NCI-H1694 treated with DMSO at 0.1 percent for 48 hours (cell line): ENCODE data around the gene SNRNP27.
"Not testable (repeated sequence)": the region's sequence is repeated elsewhere in the genome, so short reads cannot be mapped to it uniquely, and the experiment has no call there.

ENCODE experiments used
- DNase-seq: peaks from one replicate; lab custom pipeline; 2025; lab: John Stamatoyannopoulos, UW

Gene SNRNP27

DNA sequence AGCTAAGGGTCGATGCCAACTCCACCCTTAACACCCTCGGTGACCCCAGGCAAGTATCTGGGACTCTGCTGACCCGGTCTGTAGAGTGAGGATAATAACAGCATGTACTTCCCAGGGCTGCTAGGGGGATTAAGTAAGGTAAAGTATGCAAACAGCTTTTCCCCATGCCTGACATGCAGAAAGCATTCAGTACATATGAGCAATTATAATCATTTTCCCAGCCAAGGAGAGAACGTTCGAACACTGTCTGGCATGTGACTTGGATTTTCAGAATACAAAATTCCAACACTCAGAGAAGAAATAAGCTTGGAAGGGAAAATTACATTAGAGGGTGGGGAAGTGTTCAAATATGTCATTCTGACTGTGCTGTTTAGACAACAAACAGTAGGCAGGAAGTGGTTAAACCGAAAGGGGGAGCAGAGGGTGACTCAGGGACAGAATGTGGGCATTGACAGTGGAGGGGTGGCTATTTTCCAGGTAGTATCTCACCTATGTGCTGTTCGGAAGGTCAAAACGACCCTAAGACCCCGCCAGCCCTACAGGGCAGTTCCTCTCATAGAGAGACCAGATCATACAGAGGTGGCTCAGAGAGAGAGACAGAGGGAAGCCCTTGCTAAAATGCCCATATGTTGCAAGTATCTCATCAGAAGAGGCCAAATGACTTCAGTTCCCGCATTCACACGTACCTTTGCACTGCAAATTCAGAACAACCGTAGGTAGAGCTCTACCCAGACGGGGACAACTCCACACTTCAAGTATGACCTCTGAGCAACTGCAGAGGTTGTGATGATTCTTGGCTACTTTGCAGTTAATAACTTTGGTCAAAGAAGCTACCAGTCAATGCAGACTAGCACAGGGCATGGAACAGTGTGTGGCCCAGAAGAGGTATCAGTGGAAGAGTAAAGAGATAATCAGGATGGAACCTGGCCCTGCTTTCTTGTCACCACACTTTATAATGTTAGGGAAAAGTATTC, 52.9 kb downstream of the SNRNP27 start:
- no peak for DNase-seq

DNA sequence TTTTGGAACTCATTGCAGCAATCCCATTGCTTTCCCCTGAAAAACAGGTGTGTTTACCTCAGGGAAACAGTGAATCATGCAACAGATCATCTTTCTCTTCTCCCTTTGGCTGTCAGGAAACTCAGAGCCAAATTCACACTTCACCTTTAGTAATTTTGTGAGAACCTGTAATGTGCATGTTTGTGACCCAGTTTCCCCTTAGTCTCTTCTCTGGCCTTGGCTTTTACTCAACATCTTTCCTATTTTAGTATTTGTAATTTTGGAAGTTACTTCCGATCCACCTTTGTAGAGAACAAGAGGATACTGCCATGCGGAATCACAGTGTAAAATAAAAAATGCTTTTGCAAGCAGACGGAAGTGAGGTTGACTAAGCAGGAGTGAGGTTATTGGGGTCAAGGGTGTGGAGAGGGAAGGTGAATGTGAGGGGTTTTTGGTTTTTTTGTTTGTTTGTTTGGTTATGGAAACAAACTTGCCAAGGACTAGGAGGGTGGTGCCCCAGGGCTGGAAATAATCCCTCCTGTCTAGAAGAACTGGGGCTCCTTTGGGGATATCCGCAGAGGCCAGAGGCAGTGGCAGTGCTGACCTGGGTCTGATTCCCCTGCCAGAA, 53.7 kb downstream of the SNRNP27 start:
- no peak for DNase-seq

DNA sequence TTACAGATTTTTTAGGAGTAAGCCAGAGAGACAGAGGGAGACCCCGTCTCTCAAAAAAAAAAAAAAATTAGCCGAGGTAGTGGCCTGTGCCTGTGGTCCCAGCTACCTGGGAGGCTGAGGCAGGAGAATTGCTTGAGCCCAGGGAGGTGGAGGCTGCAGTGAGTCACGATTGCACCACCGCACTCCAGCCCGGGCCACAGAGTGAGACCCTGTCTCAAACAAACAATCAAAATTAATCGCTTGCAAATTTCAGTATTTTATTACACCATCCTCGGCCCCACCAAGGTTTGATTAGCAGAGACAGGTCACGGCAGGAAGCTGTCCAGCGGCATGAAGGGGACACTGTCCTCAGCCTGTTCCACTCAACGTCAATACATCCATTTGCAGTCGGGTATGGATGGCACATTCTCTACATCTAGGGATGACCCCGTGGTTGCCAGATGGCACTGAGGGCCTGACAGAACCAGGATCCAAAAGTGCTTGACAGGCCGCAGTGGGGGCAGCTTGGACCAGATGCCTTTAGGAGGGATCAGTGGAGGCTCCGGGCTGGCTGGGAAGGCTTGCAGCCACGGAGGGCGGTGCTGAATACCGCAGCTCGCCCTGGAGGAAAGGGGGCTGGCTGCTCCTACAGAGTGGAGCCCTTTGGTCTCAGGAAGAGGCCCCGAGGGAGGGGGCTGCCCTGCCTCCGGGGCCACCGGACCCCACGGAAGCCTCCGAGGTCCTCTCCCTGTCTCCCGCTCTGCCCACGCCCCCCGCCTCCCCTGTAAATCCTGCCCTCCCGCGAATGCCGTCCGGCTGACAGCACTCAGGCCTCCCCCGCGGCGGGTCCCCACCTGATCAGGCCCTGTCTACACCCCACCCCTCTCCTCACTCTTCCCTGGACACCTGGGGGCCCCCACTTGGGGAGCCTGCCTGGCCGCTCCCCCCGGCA, 54.5 kb downstream of the SNRNP27 start:
- no peak for DNase-seq

DNA sequence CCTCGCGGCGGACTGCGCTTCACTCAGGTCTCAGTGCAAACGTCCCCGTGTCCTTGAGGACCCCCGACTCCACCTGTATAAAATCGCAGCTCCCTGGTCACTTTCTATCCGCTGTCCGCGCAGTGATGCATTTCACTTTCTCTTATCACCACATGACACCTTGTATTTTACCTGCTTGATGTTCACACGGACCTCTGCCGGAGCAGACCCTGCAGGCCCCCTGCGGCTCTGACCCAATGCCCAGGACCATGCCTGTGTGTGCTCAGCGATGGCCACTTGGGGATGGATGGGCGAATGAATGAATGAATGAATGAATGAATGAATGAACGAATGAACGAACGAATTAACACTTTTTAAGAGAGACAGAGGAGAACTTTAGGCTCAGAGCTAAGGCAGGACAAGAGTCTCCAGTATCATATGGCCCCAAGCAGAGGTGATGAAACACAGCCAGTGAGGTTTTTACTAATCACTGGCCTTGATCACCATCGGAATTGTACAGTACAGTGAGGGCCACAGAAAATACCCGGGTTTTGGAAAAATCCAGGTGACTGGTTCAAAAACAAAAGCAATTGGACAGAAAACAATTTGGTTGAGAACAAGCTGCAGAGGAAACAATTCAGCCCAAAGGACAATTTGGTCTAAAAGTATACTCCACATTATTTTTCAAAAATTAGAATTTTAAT, 55.3 kb downstream of the SNRNP27 start:
- DNase-seq, result no peak

DNA sequence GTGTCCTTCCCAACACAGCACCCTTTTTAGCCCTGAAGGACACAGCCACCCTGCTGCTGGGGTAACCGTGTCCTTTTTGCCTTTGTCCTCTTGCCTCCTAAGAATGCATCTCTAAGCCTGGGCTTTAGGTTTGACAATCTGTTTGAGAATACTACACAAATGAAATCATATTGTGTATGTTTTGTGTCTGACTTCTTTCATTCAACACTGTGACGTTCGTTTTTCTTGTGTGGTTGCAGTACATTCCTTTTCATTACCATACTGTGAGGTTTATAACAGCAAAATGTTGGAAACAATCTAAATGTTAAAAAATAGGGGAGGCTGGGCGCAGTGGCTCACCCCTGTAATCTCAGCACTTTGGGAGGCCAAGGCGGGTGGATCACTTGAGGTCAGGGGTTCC, 56.5 kb downstream of the SNRNP27 start:
- DNase-seq, result no peak

DNA sequence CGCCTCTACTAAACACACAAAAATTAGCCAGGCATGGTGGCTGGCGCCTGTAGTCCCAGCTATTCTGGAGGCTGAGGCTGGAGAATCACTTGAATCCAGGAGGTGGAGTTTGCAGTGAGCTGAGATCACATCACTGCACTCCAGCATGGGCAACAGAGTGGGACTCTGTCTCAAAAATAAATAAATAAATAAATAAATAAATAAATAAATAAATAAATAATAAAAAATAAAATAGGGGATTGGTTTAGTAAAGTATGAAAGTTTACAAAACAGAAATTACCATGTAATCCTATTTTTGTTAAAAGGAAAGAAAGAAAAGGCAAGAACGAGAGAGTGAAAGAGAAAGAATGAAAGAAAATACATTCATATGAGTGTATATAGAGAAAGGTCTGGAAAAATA, 56.9 kb downstream of the SNRNP27 start:
- DNase-seq, result not testable (repeated sequence)

DNA sequence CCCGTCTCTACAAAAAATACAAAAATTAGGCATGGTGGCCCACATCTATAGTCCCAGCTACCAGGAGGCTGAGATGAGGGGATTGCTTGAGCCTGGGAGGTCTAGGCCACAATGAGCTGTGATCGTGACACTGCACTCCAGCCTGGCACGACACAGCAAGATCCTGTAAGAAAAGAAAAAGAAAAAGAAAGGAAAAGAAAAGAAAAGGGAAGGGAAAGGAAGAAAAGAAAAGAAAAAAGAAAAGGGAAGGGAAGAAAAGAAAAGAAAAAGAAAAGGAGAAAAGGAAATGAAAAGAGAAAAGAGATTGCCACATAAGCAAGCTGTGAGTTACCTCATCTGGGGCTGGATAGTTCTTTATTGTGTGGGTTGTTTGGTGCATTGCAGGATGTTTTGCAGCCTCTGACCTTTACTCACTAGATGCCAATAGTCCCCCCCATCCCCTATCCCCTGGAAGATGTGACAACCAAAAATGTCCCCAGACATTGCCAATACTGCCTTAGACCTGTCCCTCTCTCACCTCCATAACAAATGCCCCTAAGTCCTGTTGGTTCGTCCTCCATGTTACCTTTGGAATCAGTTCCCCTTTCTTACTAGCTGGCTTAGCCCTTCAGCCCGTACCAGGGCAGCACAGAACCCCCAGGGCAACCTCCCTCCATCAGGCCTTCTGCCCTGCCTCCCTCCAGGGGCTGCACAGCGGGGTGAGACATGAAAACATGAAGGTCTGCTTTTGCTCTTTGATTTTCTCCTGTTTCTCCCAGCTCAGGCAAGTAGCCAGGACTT, 58.8 kb downstream of the SNRNP27 start:
- no peak for DNase-seq

DNA sequence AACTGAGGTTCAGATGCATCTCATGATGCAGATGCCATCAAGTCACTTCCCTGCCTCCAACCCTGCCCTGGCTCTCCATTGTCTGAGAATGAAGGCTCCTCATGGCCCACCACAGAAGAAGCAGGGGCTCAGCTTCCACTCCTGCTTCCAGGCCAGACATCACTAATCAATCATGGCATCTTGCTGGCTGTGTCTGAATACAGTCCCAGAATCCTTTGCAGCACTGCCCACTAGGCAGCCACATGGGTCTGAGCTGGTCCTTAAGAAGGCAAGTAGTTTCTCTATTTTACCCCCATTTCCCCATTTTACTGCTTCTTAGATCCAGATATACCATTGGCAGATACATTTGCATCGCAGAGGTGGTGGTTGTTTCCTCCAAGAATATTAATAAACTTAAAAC, 60.3 kb downstream of the SNRNP27 start:
- DNase-seq, result no peak
